ENCODE results near the gene THUMPD1.

The THUMPD1 gene

GRCh38 chr16:20689668-20690067 is 52.0 kb downstream of the THUMPD1 start:
- DNase-seq, result no peak

GRCh38 chr16:20683812-20684211 is 57.8 kb downstream of the THUMPD1 start:
- DNase-seq, result peak; percentile 52

Measured in activated CD4-positive, alpha-beta T cell treated with anti-CD3 and anti-CD28 coated beads, Interleukin-10, Interleukin-2, amounts not matched to agents 100 ng/mL and 50 ng/mL, durations not matched to agents 16 hours and 8 hours (primary cell).